OCI-LY3 (cell line): ENCODE results near the gene ZFAND3.

Experiments used
- H2AFZ ChIP-seq: fragments of 200-600, 300-600 bp; shearing (Covaris generic); 2 replicates; pipeline ENCODE4 v1.6.0; 2014; ENCODE audit warnings: antibody characterized with exemption, low read depth, low read length
- H3K27ac ChIP-seq: fragments of 200-600, 300-600 bp; sonication (generic); 2 replicates; pipeline ENCODE4 v1.5.1; 2014; ENCODE audit warnings: mild to moderate bottlenecking, low read length, moderate library complexity, mixed read lengths
- H3K27me3 ChIP-seq: fragments of 200-600, 300-600 bp; sonication (generic); 2 replicates; pipeline ENCODE4 v1.6.1; 2014; ENCODE audit warnings: low read depth, low read length, mixed read lengths
- H3K36me3 ChIP-seq: fragments of 200-600, 300-600 bp; sonication (generic); replicated peaks from 2 replicates; pipeline ENCODE3; 2014; ENCODE audit warnings: low read depth, low read length, mixed read lengths
- H3K4me1 ChIP-seq: fragments of 300-600, 200-600 bp; sonication (generic); 2 replicates; pipeline ENCODE4 v1.6.1; 2014; ENCODE audit warnings: low read length, mixed read lengths
- H3K4me2 ChIP-seq: fragments of 200-600, 300-600 bp; sonication (generic); 2 replicates; pipeline ENCODE4 v1.6.1; 2014; ENCODE audit warnings: low read length, mixed read lengths
- H3K4me3 ChIP-seq: fragments of 300-600, 200-600 bp; sonication (generic); 2 replicates; pipeline ENCODE4 v1.5.1; 2014; ENCODE audit warnings: antibody characterized with exemption, mild to moderate bottlenecking, low read length, moderate library complexity
- H3K79me2 ChIP-seq: fragments of 300-600, 200-600 bp; shearing (Covaris generic); 2 replicates; pipeline ENCODE4 v1.6.1; 2014; ENCODE audit warnings: mild to moderate bottlenecking, low read length, mixed read lengths
- H3K9ac ChIP-seq: fragments of 300-600, 200-600 bp; shearing (Covaris generic); 2 replicates; pipeline ENCODE4 v1.6.0; 2014; ENCODE audit warnings: mild to moderate bottlenecking, low read length, moderate library complexity
- H3K9me3 ChIP-seq: fragments of 200-600, 300-600 bp; shearing (Covaris generic); 2 replicates; pipeline ENCODE4 v1.6.1; 2014; ENCODE audit warnings: low read length, mixed read lengths; ENCODE audit not compliant: insufficient read depth
- H4K20me1 ChIP-seq: fragments of 200-600, 300-600 bp; sonication (generic); 2 replicates; pipeline ENCODE4 v1.6.1; 2016; ENCODE audit warnings: low read length, mixed read lengths; ENCODE audit not compliant: insufficient read depth
- EZH2phosphoT487 ChIP-seq: fragments of 200-600 bp; shearing (Covaris generic); IDR thresholded peaks from 2 replicates; pipeline ENCODE4 v1.6.1; 2018; ENCODE audit warnings: antibody characterized with exemption, mixed run types, low read depth
- TF ChIP-seq, protein P1 (sequence below): fragments of 200-600, 300-600 bp; sonication (generic); IDR thresholded peaks from 2 replicates; pipeline ENCODE4 v1.5.1; 2014; ENCODE audit warnings: antibody characterized with exemption, low read length, low read depth

ZFAND3 gene

DNA sequence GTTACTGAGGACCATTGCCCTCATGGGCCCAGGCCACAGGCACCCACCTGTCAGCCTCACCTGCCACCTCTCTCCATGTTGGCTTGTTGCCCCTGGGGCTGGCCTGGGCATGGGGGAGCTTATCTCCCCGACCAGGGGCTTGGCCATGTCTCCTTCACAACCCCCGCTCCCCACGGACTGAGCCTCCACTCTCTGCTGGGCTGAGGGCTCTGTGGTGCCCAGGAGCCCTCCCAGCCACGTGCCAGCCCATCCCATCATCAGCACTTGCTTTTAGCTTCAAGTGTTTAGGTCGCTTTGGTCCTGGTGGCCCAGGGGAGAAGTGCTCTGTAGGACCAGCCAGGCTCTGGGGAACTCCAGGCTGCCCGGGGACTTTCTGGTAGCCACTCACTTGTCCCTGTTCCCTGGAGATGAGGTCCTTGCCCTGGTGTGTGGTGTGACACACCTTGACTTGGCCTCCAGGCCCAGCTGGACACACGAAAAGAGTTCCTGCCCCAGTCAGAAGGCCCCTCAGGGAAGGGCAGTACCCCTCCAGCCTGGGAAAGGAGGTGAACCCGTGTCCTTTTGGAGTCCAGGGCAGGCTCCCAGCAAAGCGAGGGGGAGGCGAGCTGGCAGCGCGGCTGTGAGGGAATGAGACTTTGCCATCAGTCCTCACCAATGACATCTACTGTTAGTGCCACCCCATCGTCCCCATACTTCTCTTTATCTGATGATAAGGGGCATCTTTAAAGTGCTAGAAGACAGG lies 352.6 kb downstream of the ZFAND3 start:
- Histone ChIP-seq H3K27ac (no peak overlapping the region), H4K20me1 (no peaks in the 10 kb centered on the region), H3K4me2 (no peak overlapping the region), H3K9ac (no peak overlapping the region), H3K79me2 (no peaks in the 10 kb centered on the region), H3K36me3 (no peaks in the 10 kb centered on the region), H2AFZ (no peak overlapping the region), H3K9me3 (no peaks in the 10 kb centered on the region), H3K4me1 (no peaks in the 10 kb centered on the region), H3K27me3 (no peaks in the 10 kb centered on the region), H3K4me3 (no peak overlapping the region)
- no peak for TF ChIP-seq EZH2phosphoT487
- TF ChIP-seq, protein P1, sequence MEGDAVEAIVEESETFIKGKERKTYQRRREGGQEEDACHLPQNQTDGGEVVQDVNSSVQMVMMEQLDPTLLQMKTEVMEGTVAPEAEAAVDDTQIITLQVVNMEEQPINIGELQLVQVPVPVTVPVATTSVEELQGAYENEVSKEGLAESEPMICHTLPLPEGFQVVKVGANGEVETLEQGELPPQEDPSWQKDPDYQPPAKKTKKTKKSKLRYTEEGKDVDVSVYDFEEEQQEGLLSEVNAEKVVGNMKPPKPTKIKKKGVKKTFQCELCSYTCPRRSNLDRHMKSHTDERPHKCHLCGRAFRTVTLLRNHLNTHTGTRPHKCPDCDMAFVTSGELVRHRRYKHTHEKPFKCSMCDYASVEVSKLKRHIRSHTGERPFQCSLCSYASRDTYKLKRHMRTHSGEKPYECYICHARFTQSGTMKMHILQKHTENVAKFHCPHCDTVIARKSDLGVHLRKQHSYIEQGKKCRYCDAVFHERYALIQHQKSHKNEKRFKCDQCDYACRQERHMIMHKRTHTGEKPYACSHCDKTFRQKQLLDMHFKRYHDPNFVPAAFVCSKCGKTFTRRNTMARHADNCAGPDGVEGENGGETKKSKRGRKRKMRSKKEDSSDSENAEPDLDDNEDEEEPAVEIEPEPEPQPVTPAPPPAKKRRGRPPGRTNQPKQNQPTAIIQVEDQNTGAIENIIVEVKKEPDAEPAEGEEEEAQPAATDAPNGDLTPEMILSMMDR: no peak

DNA sequence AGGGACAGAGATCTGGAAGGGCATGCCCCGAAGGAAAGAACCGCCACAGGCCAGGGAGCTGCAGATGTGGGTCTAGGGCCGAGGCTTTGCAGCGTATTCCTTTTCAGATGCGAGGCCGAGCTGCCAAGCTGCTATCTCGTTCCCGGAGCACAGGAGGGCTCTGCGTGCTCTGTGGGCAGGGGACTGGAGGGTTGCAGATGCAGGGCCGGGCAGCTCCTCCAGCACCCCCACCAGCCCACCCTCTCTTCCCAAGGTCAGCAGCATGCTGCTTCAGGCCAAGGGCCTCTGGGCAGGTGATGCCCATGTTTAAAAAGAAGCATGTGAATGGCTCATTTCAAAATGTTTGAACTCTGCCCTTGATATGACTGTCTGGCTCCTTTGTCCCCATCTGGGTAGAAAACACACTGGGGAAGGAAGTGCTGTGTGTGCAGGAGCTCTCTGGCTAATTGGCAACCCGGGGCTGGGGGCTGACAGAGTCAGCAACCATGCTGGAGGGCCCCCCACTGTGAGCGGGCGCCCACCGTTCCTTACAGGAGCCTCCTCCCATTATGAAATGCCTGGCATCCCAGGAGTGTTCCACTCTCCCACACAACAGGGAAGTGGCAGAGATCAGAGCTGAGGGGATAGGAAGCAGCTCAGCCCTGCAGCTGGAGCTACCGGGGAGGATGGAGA lies 353.3 kb downstream of the ZFAND3 start:
- no peak overlapping the region for H2AFZ ChIP-seq
- no peak overlapping the region for H3K4me2 ChIP-seq
- H3K4me1 ChIP-seq: no peaks in the 10 kb centered on the region
- H3K4me3 ChIP-seq: no peak overlapping the region
- no peaks in the 10 kb centered on the region for H3K36me3 ChIP-seq
- no peaks in the 10 kb centered on the region for H3K79me2 ChIP-seq
- TF ChIP-seq, protein P1: no peak
- TF ChIP-seq EZH2phosphoT487: no peak
- H3K9me3 ChIP-seq: no peaks in the 10 kb centered on the region
- no peak overlapping the region for H3K9ac ChIP-seq
- H3K27ac ChIP-seq: no peak overlapping the region
- H4K20me1 ChIP-seq: no peaks in the 10 kb centered on the region
- H3K27me3 ChIP-seq: no peaks in the 10 kb centered on the region

DNA sequence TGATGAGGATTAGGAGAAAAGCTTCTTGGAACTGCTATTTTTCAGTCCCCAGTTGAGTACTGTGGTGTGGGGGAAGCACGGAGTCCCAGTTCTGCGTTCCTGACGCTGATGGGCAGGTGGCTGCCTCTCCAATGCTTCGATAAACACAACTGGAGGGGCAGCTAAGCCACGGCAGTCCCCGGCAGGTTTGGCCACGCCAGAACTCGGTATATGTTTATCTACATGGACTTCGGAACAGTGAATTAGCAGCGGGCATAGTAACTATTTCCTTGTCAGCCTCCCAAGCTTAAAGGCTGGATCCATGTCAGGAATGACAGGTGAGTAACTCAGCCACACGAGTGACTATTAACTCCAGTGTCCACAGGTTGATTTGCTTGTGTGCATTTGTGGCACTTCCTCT lies 354.4 kb downstream of the ZFAND3 start:
- no peak overlapping the region for H3K4me2 ChIP-seq
- no peak overlapping the region for H2AFZ ChIP-seq
- no peaks in the 10 kb centered on the region for H3K79me2 ChIP-seq
- no peaks in the 10 kb centered on the region for H3K9me3 ChIP-seq
- no peaks in the 10 kb centered on the region for H3K27me3 ChIP-seq
- H3K9ac ChIP-seq: no peak overlapping the region
- TF ChIP-seq, protein P1: no peak
- TF ChIP-seq EZH2phosphoT487: no peak
- H4K20me1 ChIP-seq: no peaks in the 10 kb centered on the region
- no peak overlapping the region for H3K4me3 ChIP-seq
- no peaks in the 10 kb centered on the region for H3K36me3 ChIP-seq
- H3K27ac ChIP-seq: no peak overlapping the region
- no peaks in the 10 kb centered on the region for H3K4me1 ChIP-seq

DNA sequence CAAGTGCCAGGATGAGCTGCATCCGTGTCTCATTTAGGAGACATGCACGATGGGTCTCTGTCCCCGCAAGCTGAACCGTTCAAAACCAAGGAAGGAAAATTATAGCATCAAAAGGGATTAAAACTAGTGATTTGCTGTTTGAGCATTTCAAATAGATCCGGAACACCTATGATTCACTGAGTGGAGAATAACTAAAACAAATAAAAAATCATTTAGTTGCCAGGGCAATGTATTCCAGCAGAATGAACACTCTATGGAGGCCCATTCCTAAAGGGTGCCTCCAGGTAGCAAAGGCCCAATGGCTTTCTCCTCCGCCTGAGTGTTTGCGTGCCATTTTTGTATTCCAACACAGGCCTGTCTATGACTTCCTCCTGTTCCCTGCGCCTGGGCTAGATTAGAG lies 354.8 kb downstream of the ZFAND3 start:
- H3K4me3 ChIP-seq: no peak overlapping the region
- H3K27ac ChIP-seq: no peak overlapping the region
- no peaks in the 10 kb centered on the region for H3K27me3 ChIP-seq
- H2AFZ ChIP-seq: no peak overlapping the region
- TF ChIP-seq, protein P1: no peak
- TF ChIP-seq EZH2phosphoT487: no peak
- H3K9ac ChIP-seq: no peak overlapping the region
- H3K36me3 ChIP-seq: no peaks in the 10 kb centered on the region
- H3K4me2 ChIP-seq: no peak overlapping the region
- no peaks in the 10 kb centered on the region for H3K9me3 ChIP-seq
- H4K20me1 ChIP-seq: no peaks in the 10 kb centered on the region
- no peaks in the 10 kb centered on the region for H3K79me2 ChIP-seq
- no peaks in the 10 kb centered on the region for H3K4me1 ChIP-seq
